ENCODE results near the gene PAPOLG.

Gene PAPOLG

DNA sequence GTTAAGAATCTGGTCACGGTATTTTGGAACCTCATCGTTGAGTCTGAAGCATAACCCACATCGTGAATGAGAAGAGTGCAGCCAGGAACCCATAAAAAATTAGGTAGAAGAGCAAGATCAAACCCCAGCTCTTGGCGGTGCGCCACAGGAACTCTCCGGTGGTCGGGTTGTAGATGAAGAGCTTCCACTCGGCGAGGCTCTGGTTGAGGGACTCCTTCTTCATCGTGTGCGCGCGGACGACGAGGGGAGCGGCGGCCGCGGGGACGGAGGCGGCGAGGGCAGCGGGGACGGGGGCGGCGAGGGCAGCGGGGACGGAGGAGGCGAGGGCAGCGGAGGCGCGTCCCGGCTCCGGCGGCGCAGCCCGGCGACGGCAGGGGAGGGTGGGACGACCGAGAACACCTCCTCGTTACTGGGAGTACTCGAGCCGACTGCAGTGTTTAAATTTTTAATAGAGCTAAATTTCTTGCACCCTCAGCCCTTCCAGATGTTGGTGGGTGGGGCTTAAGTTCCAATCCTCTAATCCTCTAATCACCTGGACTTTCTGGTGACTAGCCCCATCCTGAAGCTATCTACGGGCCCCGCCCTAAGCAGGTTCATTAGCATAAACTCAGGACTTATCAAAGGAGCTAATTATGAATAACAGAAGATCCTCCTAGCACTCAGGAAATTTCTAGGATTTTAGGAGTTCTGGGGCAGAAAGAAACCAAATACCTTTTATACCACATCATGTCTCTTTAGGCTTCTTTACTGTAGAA lies 20.4 kb upstream of the PAPOLG start:
- TF ChIP-seq, protein P1, sequence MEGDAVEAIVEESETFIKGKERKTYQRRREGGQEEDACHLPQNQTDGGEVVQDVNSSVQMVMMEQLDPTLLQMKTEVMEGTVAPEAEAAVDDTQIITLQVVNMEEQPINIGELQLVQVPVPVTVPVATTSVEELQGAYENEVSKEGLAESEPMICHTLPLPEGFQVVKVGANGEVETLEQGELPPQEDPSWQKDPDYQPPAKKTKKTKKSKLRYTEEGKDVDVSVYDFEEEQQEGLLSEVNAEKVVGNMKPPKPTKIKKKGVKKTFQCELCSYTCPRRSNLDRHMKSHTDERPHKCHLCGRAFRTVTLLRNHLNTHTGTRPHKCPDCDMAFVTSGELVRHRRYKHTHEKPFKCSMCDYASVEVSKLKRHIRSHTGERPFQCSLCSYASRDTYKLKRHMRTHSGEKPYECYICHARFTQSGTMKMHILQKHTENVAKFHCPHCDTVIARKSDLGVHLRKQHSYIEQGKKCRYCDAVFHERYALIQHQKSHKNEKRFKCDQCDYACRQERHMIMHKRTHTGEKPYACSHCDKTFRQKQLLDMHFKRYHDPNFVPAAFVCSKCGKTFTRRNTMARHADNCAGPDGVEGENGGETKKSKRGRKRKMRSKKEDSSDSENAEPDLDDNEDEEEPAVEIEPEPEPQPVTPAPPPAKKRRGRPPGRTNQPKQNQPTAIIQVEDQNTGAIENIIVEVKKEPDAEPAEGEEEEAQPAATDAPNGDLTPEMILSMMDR (conservative IDR thresholded peaks at IDR 0.05; ENCODE audit: low read depth, low read length) = no peak
- Histone ChIP-seq H4K20me1 (ENCODE audit: insufficient read depth) (no peaks in the 10 kb centered on the region), H3K4me1 (ENCODE audit: low read depth, poor library complexity, severe bottlenecking) (no peaks in the 10 kb centered on the region), H3K4me3 (IDR thresholded peaks at IDR 0.05; ENCODE audit: insufficient read depth, low read depth, low read length) (no peak overlapping the region), H3K27me3 (ENCODE audit: insufficient read depth, low read depth) (no peaks in the 10 kb centered on the region), H3K4me2 (no peak overlapping the region), H3K27ac (no peak overlapping the region), H3K36me3 (ENCODE audit: insufficient read depth) (no peaks in the 10 kb centered on the region), H3K79me2 (ENCODE audit: insufficient read depth, low read depth) (no peaks in the 10 kb centered on the region), H2AFZ (ENCODE audit: low read depth) (no peak overlapping the region), H3K9ac (no peak overlapping the region)

DNA sequence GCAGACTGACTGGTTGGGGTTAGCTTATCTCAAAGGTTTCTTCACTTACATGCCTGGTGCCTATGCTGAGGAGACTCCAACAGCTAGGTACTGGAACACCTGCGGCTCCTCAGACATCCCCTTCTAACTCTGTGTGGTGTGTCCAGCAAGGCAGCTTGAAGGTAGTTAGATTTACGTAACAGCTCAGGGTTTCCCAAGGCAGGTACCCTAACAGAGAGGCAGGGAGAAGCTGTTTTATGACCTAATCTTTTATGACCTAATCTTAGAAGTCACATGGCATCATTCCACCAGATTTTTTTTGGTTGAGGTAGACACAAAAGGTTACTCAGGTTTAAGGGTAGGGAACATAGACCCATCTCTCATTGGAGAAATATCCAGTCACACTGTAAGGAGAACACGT lies 17.4 kb upstream of the PAPOLG start:
- TF ChIP-seq, protein P1 (conservative IDR thresholded peaks at IDR 0.05; ENCODE audit: low read depth, low read length) = no peak
- Histone ChIP-seq H2AFZ (ENCODE audit: low read depth) (no peak overlapping the region), H3K27me3 (ENCODE audit: insufficient read depth, low read depth) (no peaks in the 10 kb centered on the region), H4K20me1 (ENCODE audit: insufficient read depth) (no peaks in the 10 kb centered on the region), H3K27ac (no peak overlapping the region), H3K36me3 (ENCODE audit: insufficient read depth) (no peaks in the 10 kb centered on the region), H3K4me2 (no peak overlapping the region), H3K9ac (no peak overlapping the region), H3K4me1 (ENCODE audit: low read depth, poor library complexity, severe bottlenecking) (no peaks in the 10 kb centered on the region), H3K79me2 (ENCODE audit: insufficient read depth, low read depth) (no peaks in the 10 kb centered on the region), H3K4me3 (IDR thresholded peaks at IDR 0.05; ENCODE audit: insufficient read depth, low read depth, low read length) (no peak overlapping the region)

DNA sequence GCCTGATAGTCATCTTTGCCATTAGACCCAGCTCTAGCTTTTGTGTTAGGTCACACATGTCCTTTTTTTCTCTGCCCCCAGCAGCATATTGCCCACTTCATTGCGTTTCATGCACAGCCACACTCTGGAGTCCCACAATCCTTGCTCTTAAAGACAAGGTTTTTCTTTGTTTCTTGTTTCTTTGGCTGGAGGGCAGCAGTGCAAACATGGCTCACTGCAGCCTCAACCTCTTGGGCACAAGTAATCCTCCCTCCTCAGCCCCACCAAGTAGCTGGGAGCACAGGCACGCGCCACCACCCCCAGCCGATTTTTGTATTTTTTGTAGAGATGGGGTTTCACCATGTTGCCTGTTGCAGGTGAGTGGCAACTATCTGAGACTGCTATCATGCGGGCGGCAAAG lies 16.9 kb upstream of the PAPOLG start:
- H2AFZ ChIP-seq (ENCODE audit: low read depth) = no peak overlapping the region
- no peaks in the 10 kb centered on the region for H3K79me2 ChIP-seq (ENCODE audit: insufficient read depth, low read depth)
- H3K27me3 ChIP-seq (ENCODE audit: insufficient read depth, low read depth) = no peaks in the 10 kb centered on the region
- H3K9ac ChIP-seq = no peak overlapping the region
- TF ChIP-seq, protein P1 (conservative IDR thresholded peaks at IDR 0.05; ENCODE audit: low read depth, low read length) = no peak
- H3K4me1 ChIP-seq (ENCODE audit: low read depth, poor library complexity, severe bottlenecking) = no peaks in the 10 kb centered on the region
- H3K4me3 ChIP-seq (IDR thresholded peaks at IDR 0.05; ENCODE audit: insufficient read depth, low read depth, low read length) = no peak overlapping the region
- H3K27ac ChIP-seq = no peak overlapping the region
- no peaks in the 10 kb centered on the region for H4K20me1 ChIP-seq (ENCODE audit: insufficient read depth)
- no peaks in the 10 kb centered on the region for H3K36me3 ChIP-seq (ENCODE audit: insufficient read depth)
- H3K4me2 ChIP-seq = no peak overlapping the region

DNA sequence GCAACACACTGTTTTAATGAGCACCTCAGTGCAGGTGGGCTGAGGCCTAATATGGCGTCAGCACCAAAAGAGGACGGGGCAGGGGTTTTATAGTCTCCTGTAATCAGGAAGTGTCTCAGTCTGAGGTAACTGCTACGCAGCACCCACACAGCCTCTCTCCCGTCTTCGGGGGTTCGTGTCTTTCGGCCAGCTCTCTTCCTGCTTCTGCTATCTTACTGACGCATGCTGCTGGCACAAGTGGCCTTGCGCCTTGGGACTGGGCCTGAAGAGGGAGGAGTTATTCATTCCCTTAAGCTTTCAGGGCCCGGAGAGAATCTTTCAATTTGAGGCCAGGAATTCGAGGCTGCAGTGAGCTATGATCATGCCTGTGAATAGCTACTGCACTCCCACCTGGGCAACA lies 14.5 kb upstream of the PAPOLG start:
- Histone ChIP-seq H3K27me3 (ENCODE audit: insufficient read depth, low read depth) (no peaks in the 10 kb centered on the region), H3K4me3 (IDR thresholded peaks at IDR 0.05; ENCODE audit: insufficient read depth, low read depth, low read length) (no peak overlapping the region), H2AFZ (ENCODE audit: low read depth) (no peak overlapping the region), H3K9ac (no peak overlapping the region), H4K20me1 (ENCODE audit: insufficient read depth) (no peaks in the 10 kb centered on the region), H3K4me2 (no peak overlapping the region), H3K4me1 (ENCODE audit: low read depth, poor library complexity, severe bottlenecking) (no peaks in the 10 kb centered on the region), H3K27ac (no peak overlapping the region), H3K79me2 (ENCODE audit: insufficient read depth, low read depth) (no peaks in the 10 kb centered on the region), H3K36me3 (ENCODE audit: insufficient read depth) (no peaks in the 10 kb centered on the region)
- TF ChIP-seq, protein P1 (conservative IDR thresholded peaks at IDR 0.05; ENCODE audit: low read depth, low read length) = no peak
